Activated T-helper 1 cell treated with anti-CD3 and anti-CD28 coated beads, Interleukin-12 subunit alpha, Interleukin-12 subunit beta, Interleukin-2, Interleukin-4 antibody, amounts not matched to agents 30 ng/mL and 10 ng/mL and 1 ng/mL, durations not matched to agents 14 hours and 24 hours and 36 hours (primary cell): Measurements from ENCODE around the gene C15orf62. TPM values are rescaled to one million over a fixed set of nuclear protein-coding genes. Genes with fewer than 3 reads are reported as not detected.
A peak's percentile ranks its signal among the peaks of the same experiment; 100 is the strongest.

ENCODE experiments used
- DNase-seq: peaks from one replicate; pipeline ENCODE4 v3.0.0; 2021; ENCODE audit warnings: low spot score
- H3K27ac Mint-ChIP-seq: one replicate; pipeline ENCODE4 v1.8.0; 2021; ENCODE audit warnings: mild to moderate bottlenecking, mixed read lengths
- H3K27me3 Mint-ChIP-seq: one replicate; pipeline ENCODE4 v1.8.0; 2022; ENCODE audit warnings: mild to moderate bottlenecking, moderate library complexity, mixed read lengths; ENCODE audit not compliant: insufficient read depth
- H3K36me3 Mint-ChIP-seq: one replicate; pipeline ENCODE4 v1.8.0; 2021; ENCODE audit warnings: low read depth, mixed read lengths
- H3K4me1 Mint-ChIP-seq: one replicate; pipeline ENCODE4 v1.8.0; 2021; ENCODE audit warnings: low read depth, mixed read lengths
- H3K4me3 Mint-ChIP-seq: one replicate; pipeline ENCODE4 v1.8.0; 2021; ENCODE audit warnings: mild to moderate bottlenecking, moderate library complexity, mixed read lengths
- H3K9me3 Mint-ChIP-seq: one replicate; pipeline ENCODE4 v1.8.0; 2021; ENCODE audit warnings: mixed read lengths
- intact Hi-C: fragments of 100-400 bp; cut with micrococcal nuclease; formaldehyde crosslinking; loops from one replicate; pipeline ENCODE4 v1.15.1; 2024
- total RNA-seq: library from RNA; stranded (reverse); gene quantifications from 2 replicates; pipeline ENCODE4 v1.2.3, GENCODE V29; 2022

C15orf62 gene
- total RNA-seq, 1 donor from 2014 or later = 0.36 TPM

GRCh38 chr15:40744815-40745152 lies 25.0 kb upstream of the C15orf62 start:
- H3K36me3 Mint-ChIP-seq = peaks cover 39% of the 10 kb centered on the region
- no peak for DNase-seq
- no peaks in the 10 kb centered on the region for H3K27me3 Mint-ChIP-seq
- H3K4me1 Mint-ChIP-seq = peaks cover 43% of the 10 kb centered on the region
- intact Hi-C loops = loop anchor here (1.0 kb wide), 5 partner anchors 11 to 63 kb away; partner anchors contain the start of genes DNAJC17, GCHFR, RMDN3 and ZFYVE19
- H3K27ac Mint-ChIP-seq = peak overlapping the region; percentile 95
- H3K9me3 Mint-ChIP-seq = no peaks in the 10 kb centered on the region
- peak overlapping the region; percentile 60 for H3K4me3 Mint-ChIP-seq

GRCh38 chr15:40746916-40747418 lies 22.8 kb upstream of the C15orf62 start:
- no peaks in the 10 kb centered on the region for H3K27me3 Mint-ChIP-seq
- H3K36me3 Mint-ChIP-seq = peaks cover 35% of the 10 kb centered on the region
- peaks cover 49% of the 10 kb centered on the region for H3K4me1 Mint-ChIP-seq
- H3K9me3 Mint-ChIP-seq = no peaks in the 10 kb centered on the region
- no peak overlapping the region for H3K27ac Mint-ChIP-seq
- DNase-seq = no peak
- H3K4me3 Mint-ChIP-seq = no peak overlapping the region
- intact Hi-C loops = loop anchor here (2.0 kb wide), 1 partner anchor 36 kb away; no protein-coding TSS in a partner anchor

- Mint-ChIP-seq H3K4me1 (peaks cover 49% of the 10 kb centered on the region), H3K27ac (peak overlapping the region; percentile 25), H3K36me3 (peaks cover 33% of the 10 kb centered on the region), H3K9me3 (no peaks in the 10 kb centered on the region), H3K27me3 (no peaks in the 10 kb centered on the region), H3K4me3 (no peak overlapping the region)
- no peak for DNase-seq
- intact Hi-C loops = loop anchor here (2.0 kb wide), 1 partner anchor 35 kb away; no protein-coding TSS in a partner anchor
These were observed 21.8 kb upstream of the C15orf62 start for GRCh38 chr15:40747685-40748631.

DNA sequence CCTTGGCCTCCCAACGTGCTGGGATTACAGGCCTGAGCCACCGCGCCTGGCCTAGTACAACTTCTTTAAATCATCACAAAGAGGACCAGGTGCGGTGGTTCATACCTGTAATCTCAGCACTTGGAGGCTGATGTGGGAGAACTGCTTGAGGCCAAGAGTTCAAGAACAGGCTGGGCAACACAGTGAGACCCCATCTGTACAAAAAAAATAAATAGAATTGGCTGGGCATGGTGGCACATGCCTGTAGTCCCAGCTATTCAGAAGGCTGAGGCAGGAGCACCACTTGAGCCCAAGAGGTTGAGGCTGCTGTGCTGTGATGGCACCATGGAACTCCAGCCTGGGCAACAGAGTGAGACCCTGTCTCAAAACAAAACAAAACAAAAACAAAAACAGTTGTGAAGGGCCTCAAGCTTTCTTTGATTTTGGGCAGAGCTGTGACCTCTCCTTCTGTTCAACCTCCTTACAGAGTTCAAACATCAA lies 20.6 kb upstream of the C15orf62 start:
- H3K36me3 Mint-ChIP-seq = peaks cover 35% of the 10 kb centered on the region
- peaks cover 45% of the 10 kb centered on the region for H3K4me1 Mint-ChIP-seq

GRCh38 chr15:40750885-40751284 lies 18.9 kb upstream of the C15orf62 start:
- intact Hi-C loops = no loop called here
- Mint-ChIP-seq H3K9me3 (no peaks in the 10 kb centered on the region), H3K4me3 (no peak overlapping the region), H3K4me1 (peaks cover 42% of the 10 kb centered on the region), H3K27me3 (no peaks in the 10 kb centered on the region), H3K36me3 (peaks cover 26% of the 10 kb centered on the region), H3K27ac (no peak overlapping the region)
- no peak for DNase-seq

More for the DNA sequence above, 20.6 kb upstream of the C15orf62 start:
- intact Hi-C loops = no loop called here
- DNase-seq = no peak
- no peak overlapping the region for H3K4me3 Mint-ChIP-seq
- no peaks in the 10 kb centered on the region for H3K9me3 Mint-ChIP-seq
- H3K27me3 Mint-ChIP-seq = no peaks in the 10 kb centered on the region
- H3K27ac Mint-ChIP-seq = no peak overlapping the region

DNA sequence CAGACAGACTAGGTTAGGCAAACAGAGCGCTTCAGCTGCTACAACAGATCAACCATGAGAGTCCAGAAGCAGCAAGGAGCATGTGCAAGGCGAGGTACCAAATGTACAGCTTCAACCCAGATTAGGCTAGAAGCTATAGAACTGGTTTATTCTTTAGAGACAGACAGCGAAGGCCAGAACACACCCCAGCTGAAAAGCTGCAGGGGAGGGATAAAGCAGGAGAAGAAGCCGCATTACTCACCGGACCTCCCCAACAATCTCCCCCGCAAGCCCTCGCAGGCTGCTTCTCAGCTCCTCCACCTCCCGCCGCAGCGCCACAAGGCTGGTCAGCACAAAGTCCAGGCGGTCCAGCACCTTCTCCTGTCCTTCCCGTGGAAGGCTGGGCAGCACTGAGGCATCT lies 18.0 kb upstream of the C15orf62 start:
- Mint-ChIP-seq H3K27ac (no peak overlapping the region), H3K27me3 (no peaks in the 10 kb centered on the region), H3K9me3 (no peaks in the 10 kb centered on the region), H3K36me3 (peaks cover 21% of the 10 kb centered on the region), H3K4me1 (peaks cover 42% of the 10 kb centered on the region), H3K4me3 (no peak overlapping the region)
- intact Hi-C loops = no loop called here
- no peak for DNase-seq

- peaks cover 38% of the 10 kb centered on the region for H3K4me1 Mint-ChIP-seq
- DNase-seq = no peak
- H3K9me3 Mint-ChIP-seq = no peaks in the 10 kb centered on the region
- H3K4me3 Mint-ChIP-seq = peak overlapping the region; percentile 91
- H3K27me3 Mint-ChIP-seq = no peaks in the 10 kb centered on the region
- intact Hi-C loops = loop anchor here (2.0 kb wide), 4 partner anchors 140 to 362 kb away; partner anchors contain the start of genes INO80, KNL1, RPUSD2 and VPS18
- H3K36me3 Mint-ChIP-seq = peaks cover 12% of the 10 kb centered on the region
- peak overlapping the region; percentile 97 for H3K27ac Mint-ChIP-seq
These were observed 15.3 kb upstream of the C15orf62 start for GRCh38 chr15:40754574-40754882.

DNA sequence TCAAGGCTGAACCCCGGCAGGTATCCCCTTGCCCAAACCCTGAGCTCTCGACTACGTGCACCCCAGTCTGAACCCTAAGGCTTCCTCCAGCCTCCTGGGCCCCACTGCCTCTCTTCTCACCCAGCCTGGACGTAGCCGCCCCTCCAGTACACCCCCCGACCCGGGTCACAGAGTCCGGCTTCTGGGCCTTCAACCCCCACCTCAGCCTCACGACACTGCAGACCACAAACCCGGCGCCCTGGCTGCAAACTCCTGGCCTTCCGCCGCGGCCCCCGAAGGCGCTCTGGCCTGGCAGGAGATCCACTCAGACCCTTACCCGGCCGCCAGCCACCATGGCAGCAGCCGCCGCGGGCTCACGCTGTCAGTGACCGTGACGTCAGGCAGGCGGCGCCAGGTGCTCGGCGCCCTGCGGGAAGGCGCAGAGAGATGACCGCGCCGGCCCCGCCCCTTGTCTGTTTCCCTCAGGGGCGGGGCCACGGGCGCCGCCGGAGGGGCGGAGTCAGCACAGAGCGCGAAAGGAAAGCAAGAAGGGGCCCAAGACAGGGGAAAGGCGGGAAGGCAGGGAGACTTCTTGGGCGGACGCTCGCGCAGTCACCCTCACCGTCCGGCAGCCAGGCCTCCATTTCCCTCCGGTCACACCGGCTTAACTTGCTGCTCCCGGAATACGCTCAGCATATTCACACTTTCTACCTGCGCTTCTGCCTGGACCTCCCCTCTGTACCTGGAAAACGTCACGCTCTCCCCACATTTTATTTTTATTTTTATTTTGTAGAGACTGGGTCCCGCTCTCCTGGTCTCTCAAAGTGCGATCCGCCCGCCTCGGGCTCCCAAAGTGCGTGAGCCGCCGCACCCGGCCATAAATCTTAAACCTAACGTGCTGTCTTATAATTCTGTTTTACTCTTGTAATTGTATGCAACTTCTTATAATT lies 14.6 kb upstream of the C15orf62 start, which contains the start of gene RMDN3:
Gene RMDN3 (minus strand): TSS at position 372 of the 929 bp plus-strand sequence. CDS start 471 bp downstream, outside the sequence.
- Mint-ChIP-seq H3K27ac (peak within 1 kb of the TSS; percentile 97), H3K4me3 (peak within 1 kb of the TSS; percentile 91), H3K4me1 (peaks cover 38% of the 10 kb centered on the region), H3K36me3 (peaks cover 10% of the 10 kb centered on the region), H3K9me3 (no peaks in the 10 kb centered on the region), H3K27me3 (no peaks in the 10 kb centered on the region)
- DNase-seq = peak; percentile 94
- intact Hi-C loops = loop anchor here (1.0 to 2.0 kb wide), 8 partner anchors 9 to 362 kb away; partner anchors contain the start of genes DNAJC17, GCHFR, INO80 and KNL1

DNA sequence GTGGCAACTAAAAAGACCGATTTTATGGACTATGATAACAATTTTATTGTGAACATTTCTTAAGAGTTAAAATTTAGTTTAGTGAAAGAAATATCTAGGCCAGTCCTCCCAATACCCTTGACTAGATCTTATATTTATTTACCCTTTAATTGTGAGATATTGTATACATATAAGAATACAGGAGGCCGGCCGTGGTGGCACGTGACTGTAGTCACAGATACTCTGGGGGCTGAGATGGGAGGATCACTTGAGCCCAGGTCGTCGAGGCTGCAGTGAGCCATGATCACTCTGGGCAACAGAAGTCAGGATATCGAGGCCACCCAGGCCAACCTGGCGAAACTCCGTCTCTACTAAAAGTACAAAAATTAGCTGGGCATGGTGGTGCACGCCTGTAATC lies 14.0 kb upstream of the C15orf62 start:
- intact Hi-C loops = loop anchor here (1.0 to 2.0 kb wide), 8 partner anchors 8 to 361 kb away; partner anchors contain the start of genes DNAJC17, GCHFR, INO80 and KNL1
- Mint-ChIP-seq H3K27ac (peak overlapping the region; percentile 97), H3K9me3 (no peaks in the 10 kb centered on the region), H3K36me3 (peaks cover 10% of the 10 kb centered on the region), H3K27me3 (peaks cover under 1% of the 10 kb centered on the region), H3K4me3 (peak overlapping the region; percentile 91), H3K4me1 (peaks cover 38% of the 10 kb centered on the region)
- DNase-seq = no peak

- Mint-ChIP-seq H3K27ac (peak overlapping the region; percentile 67), H3K4me1 (peaks cover 32% of the 10 kb centered on the region), H3K9me3 (no peaks in the 10 kb centered on the region), H3K36me3 (peaks cover 7% of the 10 kb centered on the region), H3K27me3 (peaks cover 2% of the 10 kb centered on the region), H3K4me3 (peak overlapping the region; percentile 58)
- intact Hi-C loops = no loop called here
- no peak for DNase-seq
These were observed 12.8 kb upstream of the C15orf62 start for GRCh38 chr15:40756938-40757337.

GRCh38 chr15:40759961-40760360 lies 9.8 kb upstream of the C15orf62 start:
- intact Hi-C loops = no loop called here

More at GRCh38 chr15:40759961-40760360, 9.8 kb upstream of the C15orf62 start:
- no peak overlapping the region for H3K4me3 Mint-ChIP-seq
- no peaks in the 10 kb centered on the region for H3K36me3 Mint-ChIP-seq
- H3K9me3 Mint-ChIP-seq = no peaks in the 10 kb centered on the region
- peaks cover 21% of the 10 kb centered on the region for H3K4me1 Mint-ChIP-seq
- DNase-seq = no peak
- H3K27me3 Mint-ChIP-seq = peaks cover 2% of the 10 kb centered on the region
- H3K27ac Mint-ChIP-seq = no peak overlapping the region
